COLO668 (cell line): ENCODE measurements around the gene FGD3.

Experiments
- DNase-seq: peaks from one replicate; lab custom pipeline; 2025; ENCODE audit not compliant: unreplicated experiment; lab: John Stamatoyannopoulos, UW

FGD3 gene

DNA sequence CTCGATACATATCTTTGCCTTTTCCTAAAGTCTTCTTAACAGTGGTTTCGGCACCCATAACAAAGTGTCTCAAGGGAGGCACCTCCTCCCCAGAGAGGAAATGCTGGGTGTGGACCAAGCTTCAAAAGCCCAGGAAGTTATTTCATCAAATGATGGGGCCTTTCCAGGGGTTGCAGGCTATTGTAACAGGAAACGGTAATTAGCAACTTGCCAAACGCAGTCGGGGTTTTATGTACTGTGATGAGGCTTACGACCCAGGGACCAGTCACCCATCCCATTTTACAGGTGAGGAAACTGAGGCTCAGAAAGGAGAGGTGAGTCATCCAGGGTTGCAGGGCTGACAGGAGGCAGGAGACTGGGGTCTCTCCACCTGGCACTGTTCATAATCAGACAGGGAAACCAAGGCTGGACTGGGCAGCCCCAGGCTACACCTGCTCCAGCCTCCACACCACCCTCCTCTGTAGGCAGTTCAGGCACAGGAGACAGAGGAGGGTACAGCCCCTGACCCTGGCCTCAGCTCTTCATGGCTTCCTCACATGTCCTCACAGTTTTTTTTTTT is 81.2 kb downstream of the FGD3 start:
- DNase-seq = no peak

DNA sequence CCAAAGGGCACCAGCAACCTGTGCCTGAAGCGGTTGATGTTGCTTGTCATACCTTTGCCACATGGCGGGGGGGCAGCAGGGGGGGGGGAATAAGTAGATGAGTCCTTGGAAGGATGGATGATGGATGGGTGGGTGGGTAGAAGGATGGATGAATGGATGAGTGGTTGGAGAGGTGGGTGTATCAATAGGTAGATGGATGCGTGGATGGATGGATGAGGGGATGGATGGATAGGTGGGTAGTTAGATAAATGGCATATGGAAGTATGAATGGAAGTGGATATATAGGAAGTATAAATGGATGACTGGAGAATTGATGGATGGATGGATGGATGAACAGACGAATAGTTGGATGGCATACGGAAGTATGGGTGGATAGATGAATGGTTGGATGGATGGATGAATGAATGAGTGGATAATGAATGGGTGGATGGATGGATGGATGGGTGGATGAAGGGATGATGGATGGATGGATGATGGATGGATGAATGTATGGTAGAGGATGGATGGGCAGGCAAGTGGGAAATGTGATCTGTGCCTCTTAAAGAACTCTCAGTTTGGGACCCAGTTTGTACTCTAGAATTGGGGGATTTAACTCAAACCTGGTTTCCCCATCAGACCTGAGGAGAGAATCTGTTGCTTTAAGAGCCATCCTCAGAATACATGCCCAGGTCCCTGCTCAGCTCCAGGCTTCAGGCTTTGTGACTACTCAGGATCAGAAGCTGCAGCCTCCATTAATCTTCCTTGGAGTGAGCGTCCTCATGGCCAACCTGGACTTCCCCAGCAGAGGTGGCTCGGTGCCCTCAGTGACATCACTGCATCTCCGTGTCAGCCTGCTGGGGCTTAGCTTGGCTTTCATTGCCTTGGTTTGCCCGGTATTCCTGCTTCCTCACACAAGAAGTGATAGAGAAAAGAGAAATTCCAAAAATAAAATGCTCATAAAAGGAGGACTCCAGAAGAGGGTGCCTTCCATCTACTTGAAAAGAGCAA is 83.6 kb downstream of the FGD3 start:
- no peak for DNase-seq

DNA sequence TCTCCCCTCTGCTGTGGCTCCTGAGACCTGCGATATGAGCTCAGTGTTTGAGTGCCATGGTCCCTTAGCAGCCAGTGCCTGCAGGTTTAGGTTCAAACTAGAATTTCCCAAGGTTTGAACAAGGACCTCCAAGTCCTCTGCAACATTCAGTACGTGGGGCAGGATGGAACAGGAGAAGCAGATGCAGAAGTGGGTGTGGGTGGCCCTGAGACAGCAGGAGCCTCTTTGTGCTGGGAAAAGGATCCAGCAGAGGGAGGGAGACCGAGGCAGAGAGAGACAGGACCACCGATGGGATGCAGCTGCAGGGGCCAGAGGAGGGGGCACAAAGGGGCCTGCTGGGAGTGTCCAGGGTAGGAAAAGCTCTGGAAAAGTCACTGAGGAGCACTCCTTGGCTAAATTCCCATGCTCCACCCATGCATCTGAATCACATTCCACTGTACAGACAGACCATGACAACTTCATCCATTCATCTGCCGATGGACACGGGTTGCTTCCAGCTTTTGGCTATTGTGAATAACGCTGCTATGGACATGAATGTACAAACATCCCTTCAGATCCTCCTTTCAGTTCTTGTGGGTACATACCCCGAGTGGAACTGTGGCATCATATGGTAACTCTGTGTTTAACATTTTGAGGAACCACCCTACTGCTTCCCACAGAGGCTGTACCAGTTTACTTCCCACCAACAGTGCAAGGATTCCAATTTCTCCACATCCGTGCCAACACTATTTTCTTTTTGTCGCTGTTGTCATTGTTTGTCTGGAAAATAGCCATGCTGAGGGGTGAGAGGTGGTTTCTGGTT is 84.5 kb downstream of the FGD3 start:
- no peak for DNase-seq

DNA sequence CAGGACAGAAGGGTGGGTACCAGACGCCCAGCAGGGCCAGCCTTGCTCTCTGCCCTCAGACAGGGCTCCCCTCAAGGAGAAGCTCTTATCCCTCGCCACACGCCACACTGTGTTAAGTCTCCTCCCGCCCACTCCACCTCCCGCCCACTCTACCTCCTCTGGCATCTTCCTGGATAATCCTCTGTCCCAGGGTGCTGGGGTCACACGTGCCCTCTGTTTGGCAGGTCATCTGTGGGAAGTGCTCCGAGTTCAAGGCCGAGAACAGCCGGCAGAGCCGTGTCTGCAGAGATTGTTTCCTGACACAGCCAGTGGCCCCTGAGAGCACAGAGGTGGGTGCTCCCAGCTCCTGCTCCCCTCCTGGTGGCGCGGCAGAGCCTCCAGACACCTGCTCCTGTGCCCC is 85.2 kb downstream of the FGD3 start:
- no peak for DNase-seq

DNA sequence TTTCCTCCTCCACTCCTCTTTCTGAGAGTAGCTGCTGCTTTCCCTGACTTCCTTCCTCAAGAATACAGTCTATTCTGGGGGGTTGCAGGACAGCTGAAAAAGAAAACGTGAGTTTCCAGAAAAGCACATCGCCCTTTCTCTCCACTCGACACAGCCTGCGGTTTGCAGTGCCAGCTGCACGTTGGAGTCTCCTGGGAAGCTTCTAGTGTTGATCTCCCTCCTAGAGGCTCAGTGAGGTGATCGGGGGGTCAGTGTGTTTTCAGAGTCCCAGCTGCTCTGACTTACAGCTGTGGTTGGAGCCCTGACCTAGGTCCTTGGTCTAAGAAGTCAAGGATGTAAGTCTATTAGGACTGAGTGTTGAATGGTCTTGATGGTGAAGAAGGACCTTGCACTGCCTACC is 86.2 kb downstream of the FGD3 start:
- no peak for DNase-seq

DNA sequence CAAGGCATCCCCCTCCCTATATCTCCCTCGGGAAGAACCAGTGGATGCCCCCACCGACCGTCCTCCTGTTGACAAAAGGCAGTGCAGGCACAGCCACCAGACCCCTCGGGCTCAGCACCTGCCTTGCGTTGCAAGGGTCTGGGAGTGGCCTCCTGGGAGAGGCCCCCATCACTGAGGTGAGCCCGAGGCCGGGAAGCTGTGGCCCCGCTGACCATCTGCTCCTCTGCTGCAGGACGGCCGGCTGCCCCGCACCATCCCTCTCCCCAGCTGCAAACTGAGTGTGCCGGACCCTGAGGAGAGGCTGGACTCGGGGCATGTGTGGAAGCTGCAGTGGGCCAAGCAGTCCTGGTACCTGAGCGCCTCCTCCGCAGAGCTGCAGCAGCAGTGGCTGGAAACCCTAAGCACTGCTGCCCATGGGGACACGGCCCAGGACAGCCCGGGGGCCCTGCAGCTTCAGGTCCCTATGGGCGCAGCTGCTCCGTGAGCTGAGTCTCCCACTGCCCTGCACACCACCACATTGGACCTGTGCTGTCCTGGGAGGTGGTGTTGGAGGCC is 87.9 kb downstream of the FGD3 start:
- DNase-seq = no peak

DNA sequence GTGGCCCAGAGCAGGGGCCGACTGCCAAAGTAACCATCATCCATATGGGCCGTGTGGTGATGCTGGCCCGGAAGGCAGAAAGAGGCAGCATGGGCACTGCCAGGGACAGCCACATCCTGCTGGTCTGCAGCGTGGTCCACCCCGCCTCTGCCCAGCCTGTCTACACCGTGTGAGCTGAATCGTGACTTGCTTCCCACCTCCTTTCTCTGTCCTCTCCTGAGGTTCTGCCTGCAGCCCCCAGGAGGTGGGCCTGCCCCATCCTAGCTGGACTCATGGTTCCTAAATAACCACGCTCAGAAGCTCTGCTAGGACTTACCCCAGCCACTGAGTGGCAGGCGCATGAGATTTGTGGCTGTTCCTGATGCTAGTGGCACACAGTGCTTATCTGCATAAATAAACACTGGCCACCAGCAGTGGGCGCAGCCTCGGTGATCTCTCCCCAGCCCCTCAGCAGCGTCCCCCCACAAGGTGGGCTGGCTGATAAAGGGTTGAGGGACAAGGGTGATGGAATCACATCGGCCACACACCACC is 88.6 kb downstream of the FGD3 start:
- DNase-seq = no peak

DNA sequence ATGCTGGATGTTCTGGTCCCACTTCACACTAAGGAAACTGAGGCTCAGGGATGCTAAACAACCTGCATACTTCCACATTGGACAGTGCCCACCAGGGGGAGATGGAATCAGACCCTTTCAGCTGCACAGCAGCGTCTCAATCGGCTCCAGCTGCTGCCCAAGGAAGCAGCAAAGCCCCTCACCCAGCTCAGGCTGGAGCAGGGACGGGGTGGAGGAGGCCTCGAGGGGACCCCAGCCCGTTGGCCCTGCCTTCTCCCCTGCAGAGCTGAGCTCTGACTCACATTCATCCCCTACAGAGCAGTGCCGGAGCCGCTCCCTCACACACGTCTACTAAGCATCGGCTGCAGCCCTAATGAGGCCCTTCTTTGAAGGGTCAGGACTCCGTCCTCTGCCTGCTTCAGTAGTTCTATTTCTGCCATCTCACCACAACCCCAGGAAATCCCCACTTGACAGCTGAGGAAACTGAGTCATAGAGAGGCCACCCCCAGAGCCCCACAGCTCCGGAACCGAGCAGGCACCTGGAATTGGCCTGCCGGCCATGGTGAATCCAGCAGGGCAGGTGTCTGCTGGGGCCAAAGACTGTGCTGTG is 89.7 kb downstream of the FGD3 start:
- DNase-seq = no peak

DNA sequence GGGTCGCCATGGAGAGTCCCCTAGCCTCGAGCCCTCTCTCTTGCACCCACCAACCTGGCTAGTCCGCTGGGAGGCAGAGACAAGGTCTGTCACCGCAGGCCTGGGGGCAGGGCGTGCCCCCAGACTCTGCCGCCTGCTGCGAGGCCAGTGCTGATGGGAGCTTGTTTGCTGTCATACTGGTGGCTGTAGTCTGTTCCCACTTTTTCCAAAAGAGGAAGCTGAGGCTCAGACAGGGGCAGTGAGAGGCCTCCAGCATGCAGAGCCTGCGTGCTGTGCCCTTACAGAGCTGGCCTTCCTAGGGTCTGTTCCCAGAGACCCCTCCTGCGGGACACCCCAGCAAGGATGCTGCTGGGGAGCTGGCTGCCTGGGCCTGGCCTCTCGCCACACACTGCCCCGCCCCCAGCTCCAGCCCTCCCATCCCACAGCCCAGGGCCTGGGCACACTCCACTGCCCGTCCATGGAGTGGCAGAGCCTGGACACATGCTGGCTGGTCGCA is 90.2 kb downstream of the FGD3 start:
- DNase-seq = no peak

DNA sequence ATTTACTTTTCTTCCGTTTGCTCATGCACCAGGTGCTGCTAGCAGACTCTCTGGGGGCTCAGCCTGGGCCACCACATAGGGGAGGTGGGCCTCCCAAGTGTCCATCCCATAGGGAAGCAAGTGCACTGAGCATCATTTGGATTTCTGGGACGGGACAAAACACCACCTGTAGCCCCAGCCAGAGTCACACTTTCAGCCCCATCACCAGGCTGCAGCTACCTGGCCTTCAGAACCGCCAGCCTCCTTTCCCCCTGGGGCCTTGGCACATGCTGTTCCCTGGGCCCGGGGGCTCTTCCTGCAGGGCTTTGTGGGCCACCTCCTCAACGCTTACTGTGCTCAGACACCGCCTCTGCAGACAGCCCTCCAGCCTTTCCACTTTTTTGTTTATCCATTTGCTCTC is 91.6 kb downstream of the FGD3 start:
- no peak for DNase-seq

DNA sequence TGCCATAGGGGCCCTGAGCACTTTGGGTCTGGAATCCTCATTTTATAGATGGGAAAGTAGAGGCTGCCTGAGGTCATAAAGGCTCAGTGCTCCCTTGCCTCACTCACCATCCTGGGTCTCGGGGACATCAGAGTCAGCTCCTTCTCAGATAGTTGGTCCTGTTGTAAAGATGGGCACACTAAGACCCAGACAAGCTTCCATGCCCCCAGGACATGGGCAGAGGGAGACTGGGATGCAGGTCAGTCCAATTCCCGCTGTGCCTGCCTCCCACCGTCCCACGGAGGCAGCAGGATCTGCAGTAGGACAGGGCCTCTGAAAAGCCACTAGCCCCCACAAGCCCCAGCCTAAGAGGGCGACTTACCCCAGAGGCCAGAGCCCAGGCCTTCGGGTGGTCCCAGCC is 92.1 kb downstream of the FGD3 start:
- no peak for DNase-seq

DNA sequence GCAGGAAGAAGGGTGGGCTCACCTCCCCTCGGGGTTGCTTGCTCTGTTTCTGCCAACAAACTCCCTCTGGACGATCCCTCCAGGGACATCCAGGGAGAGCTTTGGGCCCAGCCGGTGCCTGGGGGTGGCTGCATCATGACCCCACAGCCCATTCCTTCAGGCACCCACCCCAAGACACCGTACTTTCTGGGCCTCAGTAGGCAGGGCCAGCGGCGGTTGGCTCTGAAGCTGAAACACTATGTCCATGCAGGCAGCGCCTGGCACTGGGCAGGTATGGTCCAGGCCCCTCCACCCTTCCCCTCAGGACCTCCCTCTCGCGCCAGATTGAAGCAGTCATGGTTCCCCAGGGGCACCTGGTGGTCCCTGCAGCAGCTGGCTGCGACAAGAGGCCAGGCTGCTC is 92.7 kb downstream of the FGD3 start:
- no peak for DNase-seq

DNA sequence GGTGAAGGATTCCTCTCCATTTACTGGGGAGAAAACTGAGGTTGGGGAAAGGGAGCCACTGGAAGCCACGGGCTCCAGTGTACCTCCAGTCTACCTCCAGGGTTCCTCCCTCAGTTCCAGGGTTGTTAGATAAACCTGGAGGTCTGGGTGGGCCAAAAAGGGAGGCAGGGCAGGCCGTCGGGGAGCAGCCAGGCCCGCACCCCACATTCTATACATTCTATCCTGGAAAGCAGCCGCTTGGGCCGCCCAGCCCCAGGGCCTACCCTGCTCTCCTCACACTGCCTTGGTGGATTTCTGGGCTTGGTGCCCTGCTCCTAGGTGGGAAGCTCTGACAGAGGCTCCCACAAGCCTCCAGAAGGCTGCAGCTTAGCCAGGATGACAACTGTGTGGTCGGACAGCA is 93.1 kb downstream of the FGD3 start:
- DNase-seq = no peak

DNA sequence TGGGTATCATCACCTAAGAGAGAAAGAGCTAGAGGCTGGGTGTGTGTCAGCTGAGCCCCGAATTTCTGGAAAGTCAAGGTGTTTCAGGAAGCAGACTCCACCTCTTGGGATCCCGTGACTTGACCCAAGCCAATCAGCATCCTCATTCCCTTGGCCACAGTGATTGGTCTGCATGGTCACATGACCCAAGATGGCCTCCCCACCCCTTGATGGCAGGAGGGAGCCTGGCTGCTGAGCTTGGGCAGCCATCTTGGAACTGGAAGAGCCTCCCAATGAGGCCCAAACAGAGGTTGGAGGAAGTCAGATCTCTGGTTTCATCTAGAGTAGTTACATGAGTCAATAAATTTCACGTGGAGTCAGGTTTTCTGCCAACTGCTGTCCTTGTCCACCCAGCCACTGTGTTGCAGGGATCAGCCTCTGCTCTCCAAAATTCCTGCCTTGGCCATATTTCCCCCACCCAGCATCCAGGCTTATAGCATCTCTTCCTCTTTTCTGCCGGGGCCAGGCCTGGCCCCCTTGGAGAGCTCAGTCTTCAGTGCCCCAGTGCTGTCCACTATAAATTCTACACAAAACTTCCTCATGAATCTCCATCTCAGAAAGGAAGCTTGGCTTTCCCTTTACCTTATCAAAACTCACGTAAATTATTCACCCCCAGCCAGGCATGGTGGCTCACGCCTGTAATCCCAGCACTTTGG is 93.9 kb downstream of the FGD3 start:
- no peak for DNase-seq

DNA sequence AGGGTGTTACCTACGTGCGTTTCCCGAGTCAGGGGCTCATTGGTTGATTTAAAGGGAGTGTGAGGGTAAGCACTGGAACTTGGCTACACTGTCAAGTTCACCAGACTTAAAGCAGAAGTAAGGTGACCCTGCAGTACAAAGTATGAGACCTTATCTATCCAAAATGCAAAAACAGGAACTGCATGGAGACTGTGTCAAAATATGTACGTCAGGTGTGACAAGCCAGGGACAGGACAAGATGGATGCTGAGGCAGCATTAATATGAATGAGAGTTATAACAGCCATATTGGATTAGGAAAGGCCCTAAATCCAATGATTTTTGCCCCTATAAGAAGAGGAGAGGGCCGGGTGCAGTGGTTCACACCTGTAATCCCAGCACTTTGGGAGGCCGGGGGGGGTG is 95.8 kb downstream of the FGD3 start:
- no peak for DNase-seq

DNA sequence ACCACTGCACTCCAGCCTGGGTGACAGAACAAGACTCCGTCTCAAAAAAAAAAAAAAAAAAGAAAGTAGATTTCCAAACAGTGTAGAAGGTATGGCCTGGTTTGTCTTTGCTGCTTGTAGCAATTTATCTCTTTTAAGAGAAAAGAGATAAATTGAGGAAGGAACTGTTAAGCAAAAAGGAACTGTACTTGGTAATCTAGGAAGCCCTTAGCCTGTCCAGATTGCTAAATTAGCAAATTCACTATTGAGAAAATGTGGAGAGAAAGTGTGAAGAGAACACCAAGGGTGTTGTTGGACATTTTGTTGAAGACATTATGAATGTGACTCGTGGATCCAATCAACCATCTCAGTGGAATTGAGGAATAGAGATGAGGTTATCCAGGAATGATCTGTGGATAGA is 98.2 kb downstream of the FGD3 start:
- DNase-seq = no peak

DNA sequence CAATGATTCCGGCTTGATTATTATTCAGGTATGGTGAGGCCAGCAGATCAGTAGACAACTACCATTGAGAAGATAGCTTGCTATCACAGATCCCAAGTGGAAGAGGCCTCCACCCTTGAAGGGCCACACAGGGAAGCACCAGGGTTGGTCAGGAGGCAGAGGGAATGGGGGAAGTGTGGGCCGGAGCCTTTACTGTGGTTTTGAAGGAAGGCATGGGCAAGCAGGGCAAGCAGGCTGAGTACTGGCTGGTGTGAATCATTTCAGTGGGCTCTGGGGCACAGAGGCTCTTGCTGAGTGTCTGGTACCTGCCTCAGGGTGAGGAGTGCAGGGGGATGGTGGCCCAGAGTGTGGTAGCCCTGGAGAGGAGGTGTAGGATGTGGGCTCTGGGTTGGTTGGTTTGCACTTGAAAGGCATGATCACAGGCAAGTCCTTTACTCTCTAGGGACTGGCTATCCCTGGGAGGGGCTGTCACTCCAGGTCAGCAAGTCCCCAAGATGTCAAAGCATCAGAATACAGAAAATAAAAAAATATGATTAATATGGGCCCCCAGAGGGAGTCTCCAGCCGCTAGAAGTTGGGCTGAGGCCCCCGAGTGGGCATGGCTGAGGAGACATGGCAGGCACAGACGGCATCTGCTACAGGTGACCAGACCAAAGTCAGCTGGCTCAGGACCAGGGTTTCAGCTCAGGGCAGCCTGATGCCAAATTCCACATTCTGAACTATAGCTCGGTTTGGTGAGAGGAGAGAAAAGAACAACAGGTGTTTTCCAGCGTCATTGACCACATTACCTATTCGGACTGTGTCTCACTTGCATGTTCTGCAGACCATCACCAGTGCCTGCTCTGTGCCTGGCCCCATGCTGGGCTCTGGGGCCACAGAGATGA is 101.5 kb downstream of the FGD3 start:
- DNase-seq = no peak

DNA sequence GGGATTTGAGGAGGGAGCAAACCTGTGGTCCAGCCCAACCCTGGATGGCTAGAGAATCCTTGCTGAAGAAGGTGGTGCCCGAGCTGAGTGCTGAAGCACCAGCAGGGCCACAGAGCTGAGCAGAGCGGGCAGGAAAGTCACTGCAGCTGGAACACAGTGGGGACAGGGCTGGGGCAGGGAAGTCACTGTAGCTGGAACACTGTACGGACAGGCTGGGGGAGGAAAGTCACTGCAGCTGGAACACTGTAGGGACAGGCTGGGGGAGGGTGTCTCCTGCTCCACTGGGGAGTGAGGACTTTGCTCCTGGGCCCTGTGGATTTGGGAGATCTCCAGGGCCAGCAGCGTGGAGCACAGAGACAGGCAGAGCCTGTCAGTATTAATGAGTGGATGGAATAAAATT is 102.2 kb downstream of the FGD3 start:
- no peak for DNase-seq

DNA sequence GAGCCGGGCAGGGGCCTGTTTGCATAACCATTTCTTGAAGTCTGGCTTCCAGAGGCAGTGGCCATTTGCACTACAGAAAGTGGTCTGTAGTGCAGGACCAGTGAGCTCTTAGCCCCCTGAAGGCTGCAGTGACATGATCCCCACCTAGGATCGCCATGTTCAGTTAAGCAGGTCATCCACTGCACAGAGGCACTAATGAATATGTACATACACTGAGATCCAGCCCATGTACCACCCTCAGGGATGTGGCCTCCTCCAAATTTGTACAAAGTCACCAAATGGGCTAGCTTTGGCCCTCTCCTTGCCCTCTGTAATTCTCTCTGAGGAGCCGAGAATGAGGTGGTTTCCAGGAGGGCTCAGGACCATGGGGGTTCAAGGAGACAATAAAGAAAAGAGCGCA is 102.9 kb downstream of the FGD3 start:
- DNase-seq = no peak
